Measurements from ENCODE around the gene TCF12. TPM values are rescaled to one million over a fixed set of nuclear protein-coding genes. Genes with fewer than 3 reads are reported as not detected.
"Not testable (repeated sequence)": the region's sequence is repeated elsewhere in the genome, so short reads cannot be mapped to it uniquely, and the experiment has no call there.

TCF12 gene
- total and polyA plus RNA-seq, 2 of the 8 experiments (the other 6 are each of a cell fraction or from before 2014, with no cell fraction given), result 85.8 to 101 TPM

- H3K36me3 ChIP-seq (ENCODE audit: control insufficient read depth in 2 of 4, insufficient read depth in 4 of 4, low read length in 3 of 4); H3K4me2 ChIP-seq (ENCODE audit: insufficient read depth in 1 of 2, low read depth in 2 of 2, low read length in 2 of 2); CTCF ChIA-PET (ENCODE audit: partially characterized antibody); H3K27ac ChIP-seq (ENCODE audit: low read depth, low read length); H3K23ac ChIP-seq (ENCODE audit: insufficient read length); H2BK20ac ChIP-seq (ENCODE audit: low read length); FAIRE-seq; H4K20me1 ChIP-seq (replicated peaks in 1 of 2; ENCODE audit: control insufficient read depth in 1 of 2, insufficient read depth in 2 of 2, low read length in 2 of 2); H3K9ac ChIP-seq (replicated peaks in 1 of 4; ENCODE audit: extremely low read depth in 1 of 4, low read depth in 3 of 4, low read length in 3 of 4); DNase-seq (ENCODE audit: low read depth in 1 of 2, low spot score in 2 of 2); H2BK12ac ChIP-seq (ENCODE audit: low read depth, low read length); H3K27me3 ChIP-seq (replicated peaks in 1 of 4; ENCODE audit: control insufficient read depth in 3 of 4, extremely low read depth in 1 of 4, insufficient read depth in 3 of 4, low read length in 3 of 4); H4K5ac ChIP-seq (ENCODE audit: insufficient read length, low read depth, low read length); H3K56ac ChIP-seq (replicated peaks; ENCODE audit: insufficient read length, low read depth, low read length); H3K4me3 ChIP-seq (ENCODE audit: extremely low read depth in 1 of 4, insufficient read depth in 2 of 4, low read depth in 3 of 4, low read length in 4 of 4); H3K14ac ChIP-seq (ENCODE audit: insufficient read length); POLR2A ChIA-PET (ENCODE audit: partially characterized antibody); H2BK15ac ChIP-seq (ENCODE audit: low read length); H4K91ac ChIP-seq (replicated peaks; ENCODE audit: insufficient read length, low read length); H2BK120ac ChIP-seq (replicated peaks; ENCODE audit: low read depth, low read length); H3K9me3 ChIP-seq (ENCODE audit: insufficient read depth in 2 of 2, low read depth in 1 of 2, low read length in 1 of 2); H4K8ac ChIP-seq (ENCODE audit: extremely low read depth, insufficient read depth, low read length); H3K4ac ChIP-seq (replicated peaks; ENCODE audit: insufficient read length, low read depth, low read length); H3K79me1 ChIP-seq (ENCODE audit: low read depth, low read length); H3K18ac ChIP-seq (ENCODE audit: extremely low read depth, low read length); H2BK5ac ChIP-seq (ENCODE audit: low read depth, low read length); H3K23me2 ChIP-seq (ENCODE audit: low read depth, low read length); H2AK5ac ChIP-seq (ENCODE audit: low read depth, low read length); H2AFZ ChIP-seq (ENCODE audit: low read length): not testable (repeated sequence)
- WGBS, 2 experiments (ENCODE audit: extremely low coverage in 1 of 2, insufficient coverage in 1 of 2, insufficient read length in 1 of 2, insufficient replicate concordance in 2 of 2, low coverage in 1 of 2, low lambda C conversion rate in 2 of 2, missing lambda C conversion rate in 1 of 2), result 90% methylated on average over 5 of the region's 5 CpGs; no CpG with 5 or more reads in 1 of the 2 experiments
- peaks cover 0 to 15% (median 4%) of the 10 kb centered on the region in 4 experiments; a peak in 2 of 7 replicates for H3K4me1 ChIP-seq (replicated peaks in 1 of 4; ENCODE audit: control insufficient read depth in 3 of 4, insufficient read depth in 4 of 4, low read length in 3 of 4)
- H3K79me2 ChIP-seq (ENCODE audit: control insufficient read depth in 1 of 2, insufficient read depth in 2 of 2, low read length in 2 of 2), result peaks cover 0 to 96% of the 10 kb centered on the region in 2 experiments; a peak in 3 of 4 replicates
These were observed 36.6 kb downstream of the TCF12 start for GRCh38 chr15:56955011-56955410.
